COR-L47 (cell line): ENCODE data around the gene SLC6A9.

ENCODE experiments used
- DNase-seq: peaks from one replicate; lab custom pipeline; 2025; lab: John Stamatoyannopoulos, UW

Gene SLC6A9

GRCh38 chr1:44048532-44049215 lies 17.4 kb upstream of the SLC6A9 start:
- DNase-seq: no peak

- no peak for DNase-seq
Measured at GRCh38 chr1:44047131-44047530, 15.9 kb upstream of the SLC6A9 start.

DNA sequence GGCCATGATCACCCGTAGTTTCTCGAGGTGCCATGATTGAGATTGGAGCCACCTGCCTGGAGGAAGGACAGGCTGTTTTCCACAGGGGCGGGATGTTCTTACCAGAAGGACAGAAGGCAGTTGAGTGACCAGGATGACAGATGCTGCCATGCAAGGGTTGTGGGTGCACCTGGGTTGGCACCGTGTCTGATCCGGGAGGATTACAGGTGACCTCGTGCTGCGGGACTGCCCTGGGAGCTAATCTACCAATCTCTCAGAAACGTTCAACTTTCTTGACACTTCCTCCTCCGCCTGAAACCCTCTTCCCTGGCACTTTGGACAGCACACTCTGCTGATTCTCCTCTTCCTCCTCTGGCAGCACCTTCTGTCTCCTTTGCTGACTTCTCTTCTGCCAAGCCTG lies 13.8 kb upstream of the SLC6A9 start:
- DNase-seq: no peak

DNA sequence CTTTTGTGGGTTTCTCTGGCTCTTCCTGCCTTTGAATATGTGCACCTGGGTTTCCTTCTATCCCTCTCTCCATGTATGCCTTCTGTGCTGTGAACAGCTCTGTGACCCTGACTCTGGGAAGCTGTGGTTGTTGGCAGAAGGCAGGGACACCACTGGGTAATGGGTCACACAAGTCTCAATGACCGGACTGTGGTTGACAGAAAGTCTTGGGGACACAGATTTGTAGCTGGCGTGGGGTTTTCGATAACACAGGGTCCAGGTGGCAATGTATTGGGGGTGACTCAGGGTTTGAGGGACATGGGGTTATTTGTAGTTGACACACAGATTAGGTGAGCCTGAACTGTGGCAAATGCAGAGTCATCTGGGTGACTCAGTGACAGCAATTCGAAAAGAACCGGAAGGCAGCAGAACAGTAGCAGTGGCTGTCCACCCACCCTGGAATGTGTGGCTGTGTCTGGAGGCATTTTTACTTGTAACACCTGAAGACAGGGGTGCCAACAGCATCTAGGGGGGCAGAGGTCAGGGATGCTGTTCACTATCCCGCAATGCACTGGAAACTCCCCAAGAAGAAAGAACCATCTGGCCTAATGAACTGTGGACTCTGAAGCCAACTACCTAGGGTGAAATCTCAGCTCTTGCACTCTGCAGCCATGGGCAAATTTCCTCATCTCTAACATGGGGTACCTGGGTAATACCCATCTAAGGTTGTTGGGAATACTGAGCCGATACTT lies 13.0 kb upstream of the SLC6A9 start:
- DNase-seq: no peak

- no peak for DNase-seq
Measured at GRCh38 chr1:44043176-44044070, 12.2 kb upstream of the SLC6A9 start.

DNA sequence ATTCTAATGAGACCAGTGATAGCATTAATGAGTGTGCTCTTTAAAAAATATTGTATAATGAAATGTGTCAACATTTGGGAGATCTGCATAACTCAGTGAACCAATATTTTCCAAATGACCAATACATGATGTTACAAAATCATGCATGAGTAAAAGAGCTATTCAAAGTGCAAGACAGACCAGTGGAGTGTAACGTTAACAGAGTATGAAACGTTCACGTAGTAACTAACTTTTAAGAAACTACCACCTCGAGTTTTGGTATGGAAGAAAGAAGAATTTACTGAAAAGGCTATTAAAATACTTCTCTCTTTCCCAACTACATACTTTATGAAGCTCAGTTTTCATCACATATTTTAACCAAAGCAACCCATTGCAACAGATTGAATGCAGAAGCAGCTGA lies 9.6 kb upstream of the SLC6A9 start:
- DNase-seq: no peak

GRCh38 chr1:44040418-44040817 lies 9.2 kb upstream of the SLC6A9 start:
- no peak for DNase-seq

GRCh38 chr1:44038876-44039657 lies 7.8 kb upstream of the SLC6A9 start:
- DNase-seq: no peak

GRCh38 chr1:44037154-44037553 lies 5.9 kb upstream of the SLC6A9 start:
- DNase-seq: no peak

- peak; percentile 28 for DNase-seq
Measured at GRCh38 chr1:44036409-44037139, 5.3 kb upstream of the SLC6A9 start.

DNA sequence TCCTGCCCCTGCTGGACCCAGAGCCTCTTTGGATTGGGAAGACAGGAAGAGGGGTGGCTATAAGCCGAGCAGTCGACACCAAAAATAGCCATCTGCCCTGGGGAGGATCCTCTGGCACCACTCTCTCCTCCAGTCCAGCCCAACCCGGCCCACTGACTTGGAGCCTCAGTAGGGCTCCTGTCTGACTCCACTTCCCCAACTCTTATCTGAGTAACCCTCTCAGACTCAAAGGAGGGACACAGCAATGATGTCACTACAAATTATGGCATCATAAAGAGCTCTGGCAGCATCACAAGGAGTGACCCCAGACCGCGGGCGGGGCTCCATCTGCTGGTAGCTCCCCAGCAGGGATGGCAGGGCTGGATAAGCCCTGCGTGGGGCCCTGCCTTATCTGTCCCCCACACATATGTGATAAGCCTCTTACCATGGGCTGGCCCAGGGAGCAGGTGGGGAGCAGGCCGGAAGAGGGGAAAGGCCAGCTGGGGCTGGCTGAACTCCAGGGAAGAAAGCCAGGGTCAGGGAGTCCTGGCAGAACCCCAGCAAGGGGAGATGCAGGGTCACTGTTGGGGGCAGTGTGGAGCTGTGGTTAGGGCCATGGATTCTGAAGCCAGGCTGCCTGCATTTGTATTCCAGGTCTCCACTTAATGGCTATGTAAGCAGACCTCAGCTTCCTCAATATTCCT lies 4.6 kb upstream of the SLC6A9 start:
- DNase-seq: no peak

GRCh38 chr1:44034976-44035716 lies 3.9 kb upstream of the SLC6A9 start:
- DNase-seq: no peak

DNA sequence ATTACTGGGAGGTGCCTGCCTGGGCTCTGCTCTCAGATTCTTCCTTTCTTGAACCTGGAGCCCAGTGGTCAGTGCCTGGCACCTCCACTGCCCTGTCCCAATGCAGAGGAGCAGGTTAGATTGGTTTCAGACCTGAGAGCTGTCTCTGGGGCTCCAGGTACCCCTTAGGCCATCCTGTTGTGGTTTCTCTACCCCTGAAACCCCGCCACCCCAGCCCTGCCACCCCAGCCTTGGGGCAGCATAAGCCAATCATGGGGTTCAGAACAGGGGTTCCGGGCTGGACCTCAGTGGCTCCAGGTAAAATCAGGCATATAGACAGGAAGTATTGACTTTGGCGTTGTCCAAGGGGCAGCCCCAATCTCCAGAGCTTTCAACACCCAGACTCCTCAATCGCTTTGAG lies 3.2 kb upstream of the SLC6A9 start:
- DNase-seq: no peak

- no peak for DNase-seq
Measured at GRCh38 chr1:44033756-44034155, 2.5 kb upstream of the SLC6A9 start.

DNA sequence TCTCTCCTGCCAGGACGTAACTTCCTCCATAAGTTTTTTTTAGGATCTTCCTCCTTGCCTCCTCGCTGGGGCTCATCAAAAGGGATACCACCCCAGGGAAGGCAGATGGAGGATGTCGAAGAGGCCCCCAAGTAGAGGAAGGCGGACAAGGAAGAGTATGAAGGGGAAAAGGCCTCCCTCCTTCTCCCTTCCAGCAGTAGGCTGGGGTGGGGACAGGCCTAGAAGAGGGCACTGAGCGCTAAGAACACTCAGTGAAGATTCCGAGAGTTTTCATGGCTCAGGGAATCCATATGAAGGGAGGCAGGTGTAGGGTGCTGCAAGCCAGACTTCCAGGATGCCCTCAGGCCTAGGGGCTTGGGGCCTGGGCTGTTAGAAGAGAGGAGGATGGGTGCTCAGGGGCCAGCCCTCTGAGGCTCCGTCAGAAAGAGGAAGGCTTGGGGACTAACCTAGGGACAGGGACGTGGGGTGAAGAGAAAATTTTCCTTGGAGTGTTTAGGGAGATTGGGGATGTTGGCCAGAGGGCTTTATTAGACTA lies 1.8 kb upstream of the SLC6A9 start:
- DNase-seq: no peak

DNA sequence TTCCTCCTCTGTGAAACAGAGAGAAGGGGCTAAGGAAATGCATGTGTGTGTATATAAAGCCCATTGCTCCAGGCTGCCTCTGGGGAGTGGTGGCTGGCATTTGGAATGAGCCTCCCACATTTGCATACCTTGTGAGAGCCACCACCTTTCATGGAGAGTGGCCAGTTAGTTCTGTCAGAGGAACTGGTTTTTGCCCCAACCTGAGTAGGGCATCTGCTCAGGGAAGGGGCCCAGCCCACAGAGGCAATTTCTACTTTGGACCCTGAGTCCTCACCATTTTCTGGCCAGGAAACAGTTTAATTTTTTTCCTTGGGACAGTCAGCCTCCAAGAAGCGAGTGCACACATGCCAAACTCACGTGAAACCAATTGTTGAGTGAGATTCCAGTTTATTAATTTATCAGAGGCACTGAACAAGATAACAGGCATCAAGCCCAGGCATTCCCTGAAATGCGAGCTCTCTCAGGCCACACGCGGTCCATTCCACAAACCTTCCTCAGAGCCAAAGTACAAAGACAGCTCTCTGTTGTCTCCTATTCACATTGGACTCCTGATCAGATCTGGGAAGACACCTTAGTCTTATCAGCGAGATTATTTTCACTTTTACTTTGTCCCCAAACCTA lies 1.0 kb upstream of the SLC6A9 start:
- DNase-seq: no peak

GRCh38 chr1:44030605-44031251 lies 534 bp downstream of the SLC6A9 start:
- DNase-seq: no peak

DNA sequence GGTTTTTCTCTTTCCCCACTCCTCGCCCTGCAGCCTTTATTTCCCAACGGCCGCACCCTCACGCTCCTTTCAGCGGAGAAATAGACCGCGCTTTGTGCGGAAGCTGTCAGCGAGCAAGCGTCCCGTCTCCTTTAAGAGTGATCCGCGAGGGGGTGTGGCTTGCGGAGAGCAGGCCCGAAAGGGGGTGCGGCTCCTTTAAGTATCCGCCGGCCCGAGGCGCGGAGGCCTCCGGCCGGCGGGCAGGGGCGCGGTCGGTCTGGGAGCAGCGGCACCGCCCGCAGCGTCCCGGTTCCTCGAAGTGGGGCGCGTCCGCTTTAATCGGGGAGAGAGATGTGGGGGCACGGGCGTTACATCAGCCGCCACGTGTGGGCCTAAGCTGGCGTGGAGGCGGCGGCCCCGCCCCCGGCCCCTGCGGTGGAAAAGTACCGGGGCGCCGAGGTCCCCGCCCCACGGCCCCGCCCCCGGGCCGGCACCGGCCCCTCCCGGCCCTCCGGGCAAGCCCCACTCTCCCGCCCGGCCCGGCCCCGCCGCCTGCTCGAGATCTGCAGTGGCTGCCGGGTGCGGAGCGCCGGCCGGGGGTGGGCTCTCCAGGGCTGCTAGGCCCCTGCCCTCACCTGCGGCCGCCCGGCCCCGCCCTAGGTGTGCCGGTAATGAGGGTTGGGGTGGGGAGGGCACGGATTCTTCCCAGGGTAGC lies 1.2 kb downstream of the SLC6A9 start:
- DNase-seq: peak; percentile 60
